Stimulated activated CD4-positive, alpha-beta T cell treated with anti-CD3 and anti-CD28 coated beads, Interleukin-4, amount 100 ng/mL, for 48 hours (primary cell): Measurements from ENCODE around the gene NR1I2.

Experiments
- DNase-seq, 2 donors: peaks; one replicate each; pipeline ENCODE4 v3.0.0-alpha.2; 2020; ENCODE audit warnings: low read depth in 2 of 2

The NR1I2 gene

DNA sequence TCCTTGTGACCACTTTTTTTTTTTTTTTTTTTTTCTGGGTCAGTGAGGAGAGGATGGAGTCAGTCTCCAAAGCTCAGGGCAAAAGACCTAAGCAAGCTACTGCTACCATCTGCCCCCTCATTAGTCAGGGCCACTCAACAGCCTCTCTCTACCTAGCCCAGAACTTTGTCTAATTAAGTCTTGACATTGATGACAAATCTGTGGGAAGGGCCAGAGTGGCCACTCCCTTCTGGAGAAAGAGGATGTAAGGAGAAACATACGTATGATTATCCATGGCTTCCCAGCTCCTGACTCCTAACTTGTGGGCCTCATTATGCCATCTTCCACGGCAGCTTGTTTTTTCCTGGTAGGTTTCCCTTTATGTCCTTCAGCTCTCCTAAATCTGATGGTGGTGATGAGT, 37.9 kb downstream of the NR1I2 start:
- DNase-seq, result no peak

DNA sequence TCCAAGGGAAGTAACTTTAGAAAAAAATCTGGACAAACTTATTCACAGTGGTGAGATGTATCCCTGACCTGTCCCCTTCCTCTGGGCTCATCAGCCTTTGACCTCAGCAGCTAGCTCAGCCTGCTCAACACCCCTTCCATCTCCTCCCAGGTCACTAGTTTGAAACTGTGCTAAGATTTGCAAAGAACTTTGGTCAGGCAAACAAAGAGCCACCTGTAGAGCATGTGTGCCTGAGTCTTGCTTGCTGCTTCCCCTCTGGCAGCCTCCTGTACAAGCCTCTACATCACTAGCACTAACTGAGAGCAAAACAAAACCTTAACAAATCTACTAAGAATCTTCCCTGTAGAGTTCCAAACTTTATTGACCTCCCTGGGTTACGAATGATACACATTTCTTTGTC, 43.9 kb downstream of the NR1I2 start:
- no peak for DNase-seq

DNA sequence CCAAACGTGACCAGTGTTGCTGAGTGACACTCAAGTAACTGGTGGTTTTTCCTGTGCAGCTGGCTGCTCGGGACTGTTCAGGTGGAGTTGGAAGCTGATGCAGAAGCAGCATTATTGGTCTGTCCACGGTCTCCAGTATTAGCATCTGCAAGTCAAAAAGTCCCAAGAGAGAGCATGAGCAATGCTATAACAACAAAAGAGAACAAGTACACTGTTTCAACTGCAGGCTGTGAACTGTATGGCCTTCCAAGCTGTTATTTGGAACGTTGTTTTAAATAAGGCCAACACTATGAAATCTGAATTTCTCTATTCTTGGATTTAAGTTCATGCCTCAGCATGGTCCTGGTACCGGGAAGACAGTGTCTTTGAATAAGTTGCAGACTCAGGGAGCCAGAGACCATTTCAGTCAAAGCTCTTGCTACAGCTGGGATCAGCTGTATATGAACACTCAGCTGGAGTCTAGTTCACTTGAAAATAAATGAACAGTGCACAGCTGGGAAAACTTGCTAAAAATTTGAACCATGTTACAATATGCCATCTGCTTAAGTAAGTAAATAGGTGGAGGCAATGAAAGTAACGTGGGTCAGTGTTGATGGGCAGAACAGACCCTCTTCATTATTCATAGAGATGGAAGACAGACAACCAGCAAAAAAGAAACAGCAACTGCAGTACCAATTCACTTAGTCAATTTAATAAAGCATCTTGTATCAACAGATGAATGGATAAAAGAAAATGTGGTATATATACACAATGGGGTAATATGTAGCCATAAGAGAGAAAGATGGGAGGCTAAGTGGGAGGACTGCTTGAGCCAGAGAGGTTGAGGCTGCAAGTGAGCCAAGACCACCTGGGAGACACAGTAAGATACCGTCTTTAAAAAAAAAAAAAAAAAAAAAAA, 45.1 kb downstream of the NR1I2 start:
- DNase-seq, result no peak

DNA sequence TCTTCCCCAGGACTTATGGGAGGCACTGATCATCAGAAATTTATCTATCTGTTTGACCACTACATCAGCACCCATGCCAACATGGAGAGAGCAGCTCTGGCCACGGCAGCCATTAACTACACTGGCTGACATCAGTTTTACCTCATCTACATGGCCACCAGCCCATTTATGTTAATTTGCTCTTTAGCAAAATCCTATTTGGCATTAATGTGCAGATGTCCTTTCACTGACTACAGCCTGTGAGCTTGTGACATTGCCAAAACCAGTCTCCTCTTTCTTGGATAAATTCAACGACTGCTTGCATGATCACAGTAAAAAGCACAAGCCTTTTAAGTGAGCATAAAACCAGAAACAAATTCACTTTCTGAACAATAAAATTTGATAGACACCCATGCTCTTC, 47.5 kb downstream of the NR1I2 start:
- no peak for DNase-seq

DNA sequence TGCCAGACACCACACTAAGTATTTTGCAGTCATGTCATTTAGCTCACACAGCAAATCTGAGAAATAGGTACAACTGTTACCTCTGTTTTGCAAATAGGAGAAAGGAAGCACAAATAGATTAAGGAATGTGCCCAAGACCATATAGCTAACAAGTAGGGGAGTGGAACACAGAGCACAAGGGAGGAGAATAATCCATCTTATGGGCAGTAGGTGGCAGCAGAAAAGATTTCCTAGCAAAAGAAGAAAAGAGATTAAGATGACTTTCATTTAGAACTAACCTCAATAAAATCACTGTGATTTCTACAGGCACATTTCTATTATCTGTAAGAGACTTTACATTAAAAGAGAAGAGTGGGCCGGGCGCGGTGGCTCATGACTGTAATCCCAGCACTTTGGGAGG, 49.1 kb downstream of the NR1I2 start:
- no peak for DNase-seq

DNA sequence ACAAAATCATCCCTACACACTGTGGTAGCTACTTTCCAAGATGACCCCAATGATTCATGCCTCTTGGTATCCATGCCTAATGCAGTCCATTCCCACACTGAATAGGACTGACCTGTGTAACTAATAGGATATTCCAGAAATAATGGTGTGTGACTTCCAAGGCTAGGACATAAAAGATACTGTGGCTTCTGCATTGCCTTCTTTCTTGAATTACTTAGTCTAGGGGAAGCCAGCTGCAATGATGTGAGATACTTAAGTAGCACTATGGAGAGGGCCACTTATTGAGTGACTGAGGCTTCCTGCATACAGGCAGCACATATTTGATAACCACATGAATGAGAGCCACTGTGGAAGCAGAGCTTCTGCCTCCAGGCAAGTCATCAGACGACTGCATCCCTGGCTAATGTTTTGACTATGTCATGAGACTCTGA, 50.1 kb downstream of the NR1I2 start:
- DNase-seq, result no peak

DNA sequence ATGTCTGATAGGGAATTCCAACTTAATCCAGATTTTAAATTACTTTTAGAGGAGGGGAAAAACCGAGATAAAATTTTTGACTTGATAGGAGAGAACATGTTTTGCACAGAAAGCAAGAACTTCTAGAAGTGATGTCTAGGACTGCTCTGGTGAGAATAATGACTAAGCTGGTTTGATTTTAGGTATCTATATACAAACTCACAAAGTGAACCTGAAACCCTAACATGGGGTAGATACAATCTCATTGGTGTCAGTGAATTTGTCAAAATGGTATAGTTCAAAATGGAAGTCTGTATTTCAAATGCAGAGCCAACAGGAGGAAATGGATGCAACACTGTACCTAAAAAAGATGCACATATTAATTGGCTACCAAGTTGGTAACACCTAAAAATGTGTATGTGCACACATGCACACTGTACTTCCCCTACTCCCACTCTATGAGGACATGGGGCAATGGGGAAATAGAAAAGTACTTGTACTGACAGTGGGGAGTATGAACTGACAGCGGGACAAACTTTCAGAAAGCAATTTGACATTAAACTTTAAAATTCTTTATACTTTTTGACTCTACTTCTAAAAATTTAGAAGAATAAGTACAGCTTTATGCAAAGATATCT, 53.0 kb downstream of the NR1I2 start:
- no peak for DNase-seq

DNA sequence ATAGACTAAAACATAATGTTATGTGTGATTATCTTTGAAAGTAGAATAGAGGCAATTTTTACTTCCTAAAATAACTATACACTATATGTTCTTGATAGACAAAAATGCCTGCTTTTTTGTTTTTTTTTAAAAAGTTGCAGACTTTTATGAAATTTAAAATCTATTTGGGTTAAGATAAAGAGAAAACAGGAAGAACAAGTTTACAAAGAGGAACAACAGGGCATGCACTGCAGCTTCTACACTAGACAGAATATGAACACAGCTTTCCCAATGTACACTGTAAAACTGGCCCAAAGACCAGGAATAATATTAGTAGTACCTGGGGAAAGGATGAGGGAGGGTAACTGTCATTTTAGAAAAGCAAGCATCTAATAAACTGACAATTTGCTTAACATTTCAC, 53.7 kb downstream of the NR1I2 start:
- DNase-seq, result no peak

DNA sequence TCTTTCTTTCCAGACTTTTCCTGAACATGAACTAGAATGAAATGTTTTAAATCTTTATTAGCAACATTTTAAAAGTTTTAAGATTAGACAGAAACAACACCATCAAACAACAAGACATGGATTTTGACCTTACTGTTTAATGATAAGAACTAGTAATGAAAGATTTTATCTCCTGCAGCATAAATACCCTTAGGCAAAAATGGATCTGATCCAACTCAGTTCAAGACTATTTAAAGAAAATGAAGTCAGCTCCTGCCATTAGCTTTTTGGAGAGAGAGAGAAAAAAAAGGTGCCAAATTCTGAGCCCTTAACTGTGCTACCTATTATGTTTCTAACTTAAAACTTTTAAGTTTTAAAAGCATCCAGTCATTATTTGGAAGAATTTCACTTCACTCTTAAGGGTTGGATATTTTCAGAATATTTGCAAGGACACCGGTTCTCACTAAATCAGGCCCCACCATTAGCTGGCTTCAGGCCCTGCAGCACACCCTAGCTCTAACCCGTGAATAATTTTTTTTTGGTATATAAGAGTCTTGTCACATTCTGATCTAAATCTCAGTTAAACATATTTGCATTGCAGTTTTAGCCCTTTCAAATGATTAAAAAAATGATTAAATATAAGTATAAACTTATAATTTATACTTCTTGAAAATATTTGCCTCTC, 60.0 kb downstream of the NR1I2 start:
- DNase-seq, result no peak

DNA sequence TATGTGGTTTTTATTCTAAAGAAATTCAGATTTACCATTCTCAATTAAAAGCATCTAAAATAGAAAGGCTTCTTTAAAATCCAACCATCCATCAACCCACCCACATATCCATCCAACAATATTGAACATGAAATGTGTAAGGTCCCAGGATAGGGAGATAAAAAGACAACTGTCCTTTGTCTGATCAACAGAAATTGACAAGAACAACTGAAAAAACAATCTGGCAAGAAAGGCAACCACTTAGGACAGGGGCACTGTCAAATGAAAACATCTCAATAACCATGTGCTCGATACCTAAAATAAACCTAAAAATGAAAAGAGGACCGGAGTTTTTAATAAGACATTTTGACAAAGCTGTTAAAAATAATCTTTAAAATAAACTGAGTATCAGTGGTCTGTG, 67.2 kb downstream of the NR1I2 start:
- DNase-seq, result no peak

DNA sequence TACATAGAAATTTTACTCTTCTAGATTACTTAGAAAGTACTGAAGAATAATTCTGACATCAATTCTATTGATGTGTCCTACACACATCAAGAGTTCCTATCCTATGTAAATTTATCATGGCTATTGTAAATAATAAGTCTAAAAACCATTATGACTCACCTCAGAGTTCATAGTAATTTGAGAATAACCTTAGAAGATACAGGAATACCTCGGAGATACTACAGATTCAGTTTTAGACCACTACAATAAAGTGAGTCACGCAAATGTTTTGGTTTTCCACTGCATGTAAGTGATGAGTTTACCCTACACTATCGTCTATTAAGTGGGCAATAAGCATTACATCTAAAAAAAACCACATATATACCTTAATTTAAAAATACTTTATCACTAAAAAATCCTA, 74.8 kb downstream of the NR1I2 start:
- DNase-seq, result no peak

DNA sequence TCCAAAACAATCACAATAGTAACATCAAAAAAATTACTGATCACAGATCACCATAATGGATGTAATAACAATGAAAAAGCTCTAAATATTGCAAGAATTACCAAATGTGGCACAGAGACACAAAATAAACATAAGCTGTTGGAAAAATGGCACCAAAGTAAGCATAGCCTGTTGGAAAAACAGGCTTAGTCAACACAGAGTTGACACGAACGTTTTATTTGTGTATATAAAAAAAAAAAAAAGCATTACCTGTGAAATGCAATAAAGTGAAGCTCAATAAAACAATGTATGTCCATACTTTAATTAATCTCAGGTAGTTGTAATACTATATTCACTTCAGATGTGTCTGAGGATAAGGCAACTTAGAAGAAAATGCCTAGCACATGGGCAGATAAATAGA, 77.1 kb downstream of the NR1I2 start:
- DNase-seq, result no peak

DNA sequence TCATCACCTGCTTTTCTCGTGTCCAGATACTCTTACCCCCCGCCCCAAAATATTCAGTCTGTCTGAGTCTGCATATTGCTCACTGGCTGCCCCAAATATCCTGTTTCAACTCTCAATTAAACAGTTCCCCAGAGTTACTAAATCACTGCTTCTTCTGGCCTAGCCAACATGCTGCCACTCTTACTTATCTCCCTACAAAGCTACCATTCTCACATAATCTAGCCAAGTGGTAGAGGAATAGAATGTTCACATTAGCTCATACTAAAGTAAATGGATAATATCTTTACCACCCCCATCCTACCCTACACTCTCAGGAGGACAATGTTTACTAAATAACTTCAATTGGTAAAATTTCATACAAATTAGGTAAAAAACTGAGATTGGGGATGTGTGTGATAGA, 77.8 kb downstream of the NR1I2 start:
- no peak for DNase-seq

DNA sequence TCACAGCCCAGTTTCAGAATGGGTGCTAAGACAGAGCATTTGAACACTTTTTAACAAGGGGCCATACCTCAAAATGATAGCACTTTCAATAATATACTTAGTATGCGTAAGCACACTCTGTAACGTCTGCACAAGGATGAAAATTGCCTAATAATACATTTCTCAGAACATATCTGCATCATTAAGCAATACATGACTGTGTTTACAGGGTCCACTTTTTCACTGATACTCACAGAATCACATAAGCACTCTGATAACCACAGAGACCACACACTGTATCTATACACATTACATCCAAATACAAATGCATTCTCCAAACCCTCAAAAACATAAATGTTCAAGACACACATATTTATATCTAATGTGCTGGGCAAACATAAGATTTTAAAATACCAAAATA, 79.8 kb downstream of the NR1I2 start:
- DNase-seq, result no peak

DNA sequence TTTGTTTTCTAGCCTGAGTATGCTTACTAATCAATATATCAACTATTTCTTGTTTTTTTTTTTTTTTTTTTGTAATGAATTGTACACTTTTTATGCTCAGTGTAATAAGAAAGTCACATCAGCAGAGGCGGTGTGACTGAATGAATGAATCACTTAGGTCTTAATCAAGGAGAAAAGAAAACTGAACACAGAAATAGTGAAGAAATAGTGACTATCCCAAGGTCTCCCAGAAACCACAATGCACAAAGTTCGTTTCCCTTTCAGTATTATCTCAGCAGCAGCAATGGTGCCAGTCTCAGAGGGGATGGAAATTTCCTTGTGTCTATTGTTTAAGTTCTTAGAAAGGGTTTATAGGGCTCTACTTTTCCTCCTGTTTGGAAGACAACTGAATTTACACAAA, 80.7 kb downstream of the NR1I2 start:
- DNase-seq, result no peak

DNA sequence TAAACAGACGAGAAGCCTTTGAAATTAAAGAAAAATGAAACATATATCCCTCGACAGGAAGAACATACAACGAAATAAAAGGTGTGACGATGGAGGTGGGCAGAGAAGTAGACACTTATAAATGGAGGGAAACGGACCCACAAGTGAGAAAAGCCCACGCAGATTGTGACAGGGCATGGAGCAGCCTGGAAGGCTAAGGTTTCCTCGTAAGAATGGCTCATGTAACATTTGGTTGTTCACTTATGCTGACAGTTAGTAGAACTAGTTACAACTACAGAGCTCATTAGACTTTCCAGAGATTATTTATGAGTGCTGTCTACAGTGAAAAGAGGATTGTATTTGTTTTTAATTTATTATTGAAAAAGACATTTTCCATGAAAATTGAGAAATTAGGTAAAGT, 82.6 kb downstream of the NR1I2 start:
- DNase-seq, result no peak
